ENCODE results near the gene MOV10. TPM values are rescaled to one million over a fixed set of nuclear protein-coding genes. Genes with fewer than 3 reads are reported as not detected.

The MOV10 gene
- total and polyA plus RNA-seq, 2 experiments from 2014 or later: 62.0 to 96.2 TPM

DNA sequence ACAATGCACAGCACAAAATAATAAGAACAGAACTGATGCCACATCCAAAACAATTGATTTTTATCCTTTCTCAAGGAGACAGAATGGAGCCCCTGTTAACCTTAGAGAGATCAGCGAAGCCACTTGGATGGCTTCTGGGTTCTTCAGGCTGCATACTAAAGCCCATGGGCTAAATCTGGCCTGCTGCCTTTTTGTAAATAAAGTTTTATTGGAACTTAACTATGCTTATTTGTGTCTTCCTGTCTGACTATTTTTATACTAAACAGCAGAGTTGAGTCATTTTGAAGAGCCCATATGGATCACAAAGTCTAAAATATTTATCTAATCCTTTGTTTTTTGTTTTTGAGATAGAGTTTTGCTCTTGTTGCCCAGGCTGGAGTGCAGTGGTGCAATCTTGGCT, 57.0 kb downstream of the MOV10 start:
- H3K4me1 ChIP-seq (ENCODE audit: low read depth): peaks cover 3% of the 10 kb centered on the region
- H3K36me3 ChIP-seq: no peaks in the 10 kb centered on the region
- no peak for DNase-seq (ENCODE audit: low read depth in 1 of 2, low spot score in 1 of 2)
- H3K4me3 ChIP-seq: no peak overlapping the region
- H3K27ac ChIP-seq: no peak overlapping the region
- H3K27me3 ChIP-seq: no peaks in the 10 kb centered on the region
- TF ChIP-seq, protein P1, sequence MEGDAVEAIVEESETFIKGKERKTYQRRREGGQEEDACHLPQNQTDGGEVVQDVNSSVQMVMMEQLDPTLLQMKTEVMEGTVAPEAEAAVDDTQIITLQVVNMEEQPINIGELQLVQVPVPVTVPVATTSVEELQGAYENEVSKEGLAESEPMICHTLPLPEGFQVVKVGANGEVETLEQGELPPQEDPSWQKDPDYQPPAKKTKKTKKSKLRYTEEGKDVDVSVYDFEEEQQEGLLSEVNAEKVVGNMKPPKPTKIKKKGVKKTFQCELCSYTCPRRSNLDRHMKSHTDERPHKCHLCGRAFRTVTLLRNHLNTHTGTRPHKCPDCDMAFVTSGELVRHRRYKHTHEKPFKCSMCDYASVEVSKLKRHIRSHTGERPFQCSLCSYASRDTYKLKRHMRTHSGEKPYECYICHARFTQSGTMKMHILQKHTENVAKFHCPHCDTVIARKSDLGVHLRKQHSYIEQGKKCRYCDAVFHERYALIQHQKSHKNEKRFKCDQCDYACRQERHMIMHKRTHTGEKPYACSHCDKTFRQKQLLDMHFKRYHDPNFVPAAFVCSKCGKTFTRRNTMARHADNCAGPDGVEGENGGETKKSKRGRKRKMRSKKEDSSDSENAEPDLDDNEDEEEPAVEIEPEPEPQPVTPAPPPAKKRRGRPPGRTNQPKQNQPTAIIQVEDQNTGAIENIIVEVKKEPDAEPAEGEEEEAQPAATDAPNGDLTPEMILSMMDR (IDR thresholded peaks at IDR 0.05; ENCODE audit: low read depth, low read length): no peak
- no peaks in the 10 kb centered on the region for H3K9me3 ChIP-seq (ENCODE audit: low read depth)

DNA sequence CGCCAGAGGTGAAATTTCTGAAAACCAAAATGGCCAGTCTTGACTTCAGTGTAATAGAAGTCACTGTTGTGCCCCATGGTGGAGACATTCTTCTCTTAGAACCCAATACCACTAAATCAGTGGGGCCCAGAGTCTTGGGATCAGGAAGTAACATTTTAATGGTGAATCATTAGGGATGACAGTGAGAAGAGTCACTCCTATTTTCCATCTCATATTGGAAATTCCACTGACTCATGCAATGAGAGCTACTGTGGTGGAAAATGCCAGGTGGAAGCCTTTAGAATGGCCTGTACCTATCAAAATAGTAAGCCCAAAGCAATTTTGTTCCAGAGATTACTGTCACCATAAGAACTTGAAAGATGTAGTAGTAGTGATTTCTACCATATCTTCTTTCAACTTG, 61.3 kb downstream of the MOV10 start:
- peak in 1 of 2 donors; percentile 35 for DNase-seq (ENCODE audit: low read depth in 1 of 2, low spot score in 1 of 2)
- no peaks in the 10 kb centered on the region for H3K4me1 ChIP-seq (ENCODE audit: low read depth)
- no peak overlapping the region for H3K27ac ChIP-seq
- no peaks in the 10 kb centered on the region for H3K9me3 ChIP-seq (ENCODE audit: low read depth)
- H3K4me3 ChIP-seq: no peak overlapping the region
- no peaks in the 10 kb centered on the region for H3K36me3 ChIP-seq
- H3K27me3 ChIP-seq: no peaks in the 10 kb centered on the region
- TF ChIP-seq, protein P1 (IDR thresholded peaks at IDR 0.05; ENCODE audit: low read depth, low read length): no peak

DNA sequence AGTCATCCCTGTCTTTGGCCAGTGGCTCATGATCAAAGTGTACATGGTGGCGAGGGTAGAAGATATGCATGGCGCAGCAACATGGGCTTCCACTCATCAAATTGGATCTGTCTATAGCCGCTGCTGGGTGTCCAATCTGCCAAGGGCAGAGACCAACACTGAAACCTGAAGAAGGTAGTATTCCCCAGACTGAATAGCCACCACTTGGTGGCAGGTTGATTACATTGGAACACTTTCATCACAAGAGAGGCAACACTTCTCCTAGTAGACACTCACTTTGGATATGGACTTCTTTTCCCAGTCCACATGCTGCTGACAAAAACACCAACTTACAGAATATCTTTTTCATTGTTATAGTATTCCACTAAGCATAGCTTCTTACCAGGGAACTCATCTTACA, 63.1 kb downstream of the MOV10 start:
- Histone ChIP-seq H3K27ac (no peak overlapping the region), H3K9me3 (ENCODE audit: low read depth) (no peaks in the 10 kb centered on the region), H3K36me3 (no peaks in the 10 kb centered on the region), H3K27me3 (no peaks in the 10 kb centered on the region), H3K4me1 (ENCODE audit: low read depth) (no peaks in the 10 kb centered on the region), H3K4me3 (no peak overlapping the region)
- TF ChIP-seq, protein P1 (IDR thresholded peaks at IDR 0.05; ENCODE audit: low read depth, low read length): no peak
- DNase-seq (ENCODE audit: low read depth in 1 of 2, low spot score in 1 of 2): no peak

DNA sequence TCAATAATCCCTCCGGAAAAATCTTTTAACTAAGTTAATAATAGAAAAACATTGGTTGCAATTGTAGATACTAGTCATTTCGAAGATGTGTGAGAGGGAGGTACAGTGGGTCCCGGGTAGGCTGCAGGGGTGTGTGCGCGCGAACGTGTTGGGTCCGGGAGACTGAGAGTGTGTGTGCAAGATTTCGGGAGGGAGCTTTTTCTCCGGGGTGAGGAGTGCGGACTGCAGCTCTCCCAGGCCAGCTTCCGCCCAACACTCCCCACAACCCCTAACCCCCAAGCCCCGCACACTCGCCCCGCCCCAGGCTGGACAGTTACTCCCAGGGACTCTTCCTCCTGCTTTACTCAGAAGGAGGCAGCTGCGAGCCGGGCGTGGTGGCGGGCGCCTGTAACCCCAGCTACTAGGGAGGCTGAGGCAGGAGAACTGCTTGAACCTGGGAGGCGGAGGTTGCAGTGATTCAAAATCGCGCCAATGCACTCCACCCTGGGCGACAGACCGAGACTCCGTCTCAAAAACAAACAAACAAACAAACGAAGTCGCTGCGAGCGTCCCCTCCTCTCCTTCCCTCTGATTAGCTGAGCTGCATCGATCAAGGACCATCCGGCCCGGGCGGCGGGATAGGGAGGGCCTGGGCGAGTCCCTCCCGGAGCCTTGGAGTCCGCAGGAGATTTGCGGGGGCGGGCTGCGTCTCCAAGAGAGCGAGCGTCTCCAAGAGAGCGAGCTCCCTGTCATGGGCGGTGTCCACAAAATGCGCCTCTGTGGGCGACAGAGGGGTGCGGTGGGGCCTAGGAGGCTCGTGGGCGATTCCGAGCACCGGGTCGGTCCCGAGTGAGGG, 68.9 kb downstream of the MOV10 start:
- TF ChIP-seq, protein P1 (IDR thresholded peaks at IDR 0.05; ENCODE audit: low read depth, low read length): no peak
- Histone ChIP-seq H3K4me1 (ENCODE audit: low read depth) (no peaks in the 10 kb centered on the region), H3K9me3 (ENCODE audit: low read depth) (no peaks in the 10 kb centered on the region), H3K36me3 (no peaks in the 10 kb centered on the region), H3K27ac (no peak overlapping the region), H3K27me3 (peaks cover 30% of the 10 kb centered on the region), H3K4me3 (no peak overlapping the region)
- DNase-seq (ENCODE audit: low read depth in 1 of 2, low spot score in 1 of 2): peak in 1 of 2 donors; percentile 42

DNA sequence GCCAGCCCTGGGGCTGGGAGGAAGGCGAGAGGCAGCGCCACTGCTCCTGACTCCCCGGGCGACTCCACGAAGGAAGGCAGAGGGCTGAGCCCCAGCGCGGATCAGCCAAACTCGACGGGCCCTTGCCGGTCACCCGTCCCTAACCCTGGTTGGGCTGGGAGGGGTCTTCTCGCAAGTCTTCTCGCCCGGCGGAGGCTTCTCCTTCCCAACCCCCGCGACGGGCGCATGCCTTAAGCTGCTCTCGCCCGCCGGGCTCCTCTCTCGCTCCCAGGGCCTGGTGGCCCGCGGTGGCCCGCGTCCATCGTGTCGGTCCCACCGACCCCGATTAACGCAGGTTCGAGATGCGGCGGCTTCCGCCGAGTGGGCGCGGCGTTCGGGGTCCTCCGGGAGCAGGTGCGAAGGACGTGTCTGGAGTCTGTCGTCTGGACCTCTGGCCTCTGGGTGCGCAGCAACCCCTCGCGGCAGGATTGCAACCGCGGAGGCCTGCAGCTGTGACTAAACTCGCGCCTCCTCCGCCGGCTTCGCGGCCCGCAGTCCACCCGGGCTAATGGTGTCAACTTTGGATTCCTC, 69.6 kb downstream of the MOV10 start:
- DNase-seq (ENCODE audit: low read depth in 1 of 2, low spot score in 1 of 2): peak; percentile 42 to 63
- TF ChIP-seq, protein P1 (IDR thresholded peaks at IDR 0.05; ENCODE audit: low read depth, low read length): peak; percentile 62
- Histone ChIP-seq H3K4me3 (no peak overlapping the region), H3K27ac (no peak overlapping the region), H3K27me3 (peaks cover 30% of the 10 kb centered on the region), H3K9me3 (ENCODE audit: low read depth) (no peaks in the 10 kb centered on the region), H3K4me1 (ENCODE audit: low read depth) (no peaks in the 10 kb centered on the region), H3K36me3 (no peaks in the 10 kb centered on the region)

Data from cardiac muscle cell (in vitro differentiated cells and primary cell).